Measurements from ENCODE around the gene CIAO2B.

CIAO2B gene

GRCh38 chr16:66919569-66920298 is 14.5 kb downstream of the CIAO2B start:
- no peak for DNase-seq

GRCh38 chr16:66918803-66919568 is 15.2 kb downstream of the CIAO2B start, which contains the start of gene CDH16:
CDH16 (minus strand) TSS chr16:66918885; CDS start chr16:66918065, 820 bp downstream.
- no peak for DNase-seq

- DNase-seq = no peak
These were observed 15.8 kb downstream of the CIAO2B start for GRCh38 chr16:66918355-66918754.

- no peak for DNase-seq
These were observed 16.5 kb downstream of the CIAO2B start for GRCh38 chr16:66917741-66918140.

- DNase-seq = no peak
These were observed 17.7 kb downstream of the CIAO2B start for GRCh38 chr16:66916518-66916917.

- DNase-seq = no peak
These were observed 19.2 kb downstream of the CIAO2B start for GRCh38 chr16:66915041-66915440.

GRCh38 chr16:66914541-66914940 is 19.7 kb downstream of the CIAO2B start:
- no peak for DNase-seq

- DNase-seq = no peak
These were observed 20.5 kb downstream of the CIAO2B start for GRCh38 chr16:66913711-66914110.

- no peak for DNase-seq
These were observed 21.1 kb downstream of the CIAO2B start for GRCh38 chr16:66913081-66913480.

- DNase-seq = no peak
These were observed 22.4 kb downstream of the CIAO2B start for GRCh38 chr16:66911801-66912200.

GRCh38 chr16:66911112-66911511 is 23.1 kb downstream of the CIAO2B start:
- DNase-seq = no peak

GRCh38 chr16:66910175-66910940 is 23.8 kb downstream of the CIAO2B start:
- DNase-seq = no peak

- DNase-seq = no peak
These were observed 25.2 kb downstream of the CIAO2B start for GRCh38 chr16:66908762-66909559.

GRCh38 chr16:66908116-66908515 is 26.1 kb downstream of the CIAO2B start:
- DNase-seq = no peak

- no peak for DNase-seq
These were observed 27.0 kb downstream of the CIAO2B start for GRCh38 chr16:66906916-66907836.

- no peak for DNase-seq
These were observed 28.3 kb downstream of the CIAO2B start for GRCh38 chr16:66905633-66906539.

GRCh38 chr16:66904846-66905632 is 29.2 kb downstream of the CIAO2B start:
- no peak for DNase-seq

- no peak for DNase-seq
These were observed 29.8 kb downstream of the CIAO2B start for GRCh38 chr16:66904428-66904845.
